Vagina (tissue), 2 donors: ENCODE results near the gene GHRL.

ENCODE experiments used
- POLR2A ChIP-seq, 2 donors: fragments of 450-650 bp; IDR thresholded peaks; one replicate each; pipeline ENCODE4 v1.6.1; 2017; ENCODE audit warnings: antibody characterized with exemption in 2 of 2, mild to moderate bottlenecking in 2 of 2, moderate library complexity in 2 of 2
- POLR2AphosphoS5 ChIP-seq, 2 donors: sonication (generic); formaldehyde crosslinking; IDR thresholded peaks; one replicate each; pipeline ENCODE4 v1.9.0; 2017; ENCODE audit warnings: antibody characterized with exemption in 2 of 2, mild to moderate bottlenecking in 2 of 2, low read depth in 1 of 2; ENCODE audit not compliant: insufficient read depth in 1 of 2
- TF ChIP-seq, protein P1 (sequence below), 3 experiments: fragments of 450-650 bp in 2 of 3; fragments of 200-600 bp in 1 of 3; sonication (generic) in 1 of 3; IDR thresholded peaks; one replicate each; pipeline ENCODE4 v1.5.1; 2017 to 2019; ENCODE audit warnings: antibody characterized with exemption in 3 of 3, mild to moderate bottlenecking in 2 of 3, moderate library complexity in 2 of 3

DNA sequence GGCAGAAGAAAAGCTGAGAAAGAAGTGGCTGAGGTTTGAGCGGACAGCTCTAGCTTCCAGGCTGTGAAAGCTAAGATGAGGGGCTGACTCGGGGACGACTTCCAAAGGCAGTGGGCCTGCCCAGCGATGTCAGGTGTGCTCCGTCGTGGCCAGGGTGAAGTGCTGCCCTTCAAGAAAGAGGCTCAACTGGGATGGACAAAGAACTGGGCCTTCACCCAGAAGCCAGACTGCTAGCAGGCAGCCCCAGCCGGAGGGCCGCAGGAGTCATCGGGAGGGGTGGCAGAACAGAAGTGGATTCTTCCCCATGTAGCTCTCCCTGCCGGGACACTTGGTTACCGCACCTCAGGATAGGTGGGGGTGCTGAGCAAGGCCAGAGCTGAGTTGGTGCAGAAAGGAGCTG, 41.3 kb upstream of the GHRL start:
- TF ChIP-seq POLR2A (IDR thresholded peaks at IDR 0.05): no peak
- TF ChIP-seq, protein P1, sequence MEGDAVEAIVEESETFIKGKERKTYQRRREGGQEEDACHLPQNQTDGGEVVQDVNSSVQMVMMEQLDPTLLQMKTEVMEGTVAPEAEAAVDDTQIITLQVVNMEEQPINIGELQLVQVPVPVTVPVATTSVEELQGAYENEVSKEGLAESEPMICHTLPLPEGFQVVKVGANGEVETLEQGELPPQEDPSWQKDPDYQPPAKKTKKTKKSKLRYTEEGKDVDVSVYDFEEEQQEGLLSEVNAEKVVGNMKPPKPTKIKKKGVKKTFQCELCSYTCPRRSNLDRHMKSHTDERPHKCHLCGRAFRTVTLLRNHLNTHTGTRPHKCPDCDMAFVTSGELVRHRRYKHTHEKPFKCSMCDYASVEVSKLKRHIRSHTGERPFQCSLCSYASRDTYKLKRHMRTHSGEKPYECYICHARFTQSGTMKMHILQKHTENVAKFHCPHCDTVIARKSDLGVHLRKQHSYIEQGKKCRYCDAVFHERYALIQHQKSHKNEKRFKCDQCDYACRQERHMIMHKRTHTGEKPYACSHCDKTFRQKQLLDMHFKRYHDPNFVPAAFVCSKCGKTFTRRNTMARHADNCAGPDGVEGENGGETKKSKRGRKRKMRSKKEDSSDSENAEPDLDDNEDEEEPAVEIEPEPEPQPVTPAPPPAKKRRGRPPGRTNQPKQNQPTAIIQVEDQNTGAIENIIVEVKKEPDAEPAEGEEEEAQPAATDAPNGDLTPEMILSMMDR (IDR thresholded peaks at IDR 0.05): no peak
- no peak for TF ChIP-seq POLR2AphosphoS5 (IDR thresholded peaks at IDR 0.05; ENCODE audit: insufficient read depth in 1 of 2, low read depth in 1 of 2)
